Measurements from ENCODE around the gene GPM6B.
"Not testable (repeated sequence)": the region's sequence is repeated elsewhere in the genome, so short reads cannot be mapped to it uniquely, and the experiment has no call there.

GRCh38 chrX:13730523-13730922 is 86.4 kb downstream of the GPM6B start:
- TF ChIP-seq JUN (IDR thresholded peaks at IDR 0.05; ENCODE audit: borderline replicate concordance, insufficient read depth, insufficient read length, low read depth); POLR2A (IDR thresholded peaks at IDR 0.05; ENCODE audit: low read depth, low read length); POLR2AphosphoS5 (IDR thresholded peaks at IDR 0.05; ENCODE audit: insufficient read depth, low read depth, low read length); CTCF (IDR thresholded peaks at IDR 0.05; ENCODE audit: extremely low read depth in 1 of 2, insufficient read depth in 1 of 2, low read depth in 1 of 2, low read length in 2 of 2); MAX (IDR thresholded peaks at IDR 0.05; ENCODE audit: insufficient read depth, insufficient read length); EZH2 (IDR thresholded peaks at IDR 0.05; ENCODE audit: borderline replicate concordance, low read depth, low read length, severe bottlenecking): not testable (repeated sequence)
